A549 (cell line): ENCODE measurements around the gene LMF2.

ENCODE experiments used
- CHD4 ChIP-seq: fragments of 200-600 bp; sonication (generic); IDR thresholded peaks from 2 replicates; pipeline ENCODE4 v1.6.1; 2016; ENCODE audit warnings: antibody characterized with exemption, mild to moderate bottlenecking, borderline replicate concordance
- CTCF ChIP-seq: fragments of >200 bp; sonication (Bioruptor Twin); formaldehyde crosslinking; IDR thresholded peaks from 3 replicates; pipeline ENCODE4 v1.5.1; 2016
- ELK1 ChIP-seq: fragments of 150-350 bp; IDR thresholded peaks from 2 replicates; pipeline ENCODE4 v1.6.1; 2014; ENCODE audit warnings: low read depth, mild to moderate bottlenecking, low read length
- EP300 ChIP-seq, 2 experiments: fragments of >200 bp; sonication (Bioruptor Twin); formaldehyde crosslinking; IDR thresholded peaks; 2 replicates in 1 of 2; 3 replicates in 1 of 2; pipeline ENCODE4 v1.6.1; 2016 to 2017
- JUNB ChIP-seq: fragments of >200 bp; sonication (Bioruptor Twin); formaldehyde crosslinking; IDR thresholded peaks from 2 replicates; pipeline ENCODE4 v1.6.1; 2016
- NR3C1 ChIP-seq: fragments of >200 bp; sonication (Bioruptor Twin); formaldehyde crosslinking; IDR thresholded peaks from 3 replicates; pipeline ENCODE4 v1.6.1; 2017
- POLR2A ChIP-seq: IDR thresholded peaks from 2 replicates; pipeline ENCODE4 v1.6.1; 2012; ENCODE audit warnings: mild to moderate bottlenecking, low read length
- POLR2AphosphoS2 ChIP-seq: conservative IDR thresholded peaks from 2 replicates; pipeline ENCODE4 v1.6.1; 2012; ENCODE audit warnings: low read length, improper control_type of control experiment, inconsistent platforms

GRCh38 chr22:50542416-50542927, 35.0 kb upstream of the LMF2 start:
- TF ChIP-seq POLR2A (no peak), ELK1 (no peak), CTCF (no peak), CHD4 (no peak), EP300 (IDR thresholded peaks at IDR 0.05) (no peak), POLR2AphosphoS2 (no peak), NR3C1 (no peak), JUNB (no peak)
